Fibroblast of the aortic adventitia (primary cell): ENCODE results near the gene KDM4B. TPM values are rescaled to one million over a fixed set of nuclear protein-coding genes. Genes with fewer than 3 reads are reported as not detected.

ENCODE experiments used
- DNase-seq: peaks from one replicate; pipeline ENCODE4 v3.0.0-alpha.2; 2010; ENCODE audit warnings: low read depth
- H3K4me3 ChIP-seq: 2 replicates; pipeline ENCODE4 v1.5.1; 2011; ENCODE audit warnings: low read depth, mild to moderate bottlenecking, control low read depth, low read length, moderate library complexity
- CTCF ChIP-seq: IDR thresholded peaks from 2 replicates; pipeline ENCODE4 v1.5.1; 2011; ENCODE audit warnings: mild to moderate bottlenecking, low read length, control low read depth, inconsistent platforms; ENCODE audit not compliant: insufficient read depth
- total RNA-seq: library from RNA; depleted of rRNA; stranded (reverse); fragments of >200 nt; gene quantifications from 2 replicates; pipeline ENCODE4 v1.2.3, GENCODE V29; 2012; ENCODE audit warnings: low replicate concordance

The KDM4B gene
- total RNA-seq, 1 donor = 13.5 TPM

- H3K4me3 ChIP-seq = no peak overlapping the region
These were observed 156.5 kb downstream of the KDM4B start for GRCh38 chr19:5125376-5125775.

GRCh38 chr19:5125797-5126497, 157.0 kb downstream of the KDM4B start:
- DNase-seq = no peak
- H3K4me3 ChIP-seq = no peak overlapping the region
- no peak for TF ChIP-seq CTCF

More at GRCh38 chr19:5125376-5125775, 156.5 kb downstream of the KDM4B start:
- DNase-seq = no peak
- no peak for TF ChIP-seq CTCF

- DNase-seq = no peak
- no peak overlapping the region for H3K4me3 ChIP-seq
- TF ChIP-seq CTCF = no peak
These were observed 157.7 kb downstream of the KDM4B start for GRCh38 chr19:5126498-5127223.

- H3K4me3 ChIP-seq = no peak overlapping the region
- no peak for DNase-seq
- TF ChIP-seq CTCF = no peak
These were observed 158.8 kb downstream of the KDM4B start for GRCh38 chr19:5127717-5128116.

GRCh38 chr19:5128251-5128935, 159.5 kb downstream of the KDM4B start:
- no peak overlapping the region for H3K4me3 ChIP-seq
- TF ChIP-seq CTCF = no peak
- DNase-seq = peak; percentile 70

GRCh38 chr19:5128936-5129389, 160.1 kb downstream of the KDM4B start:
- peak; percentile 28 for DNase-seq
- H3K4me3 ChIP-seq = no peak overlapping the region
- no peak for TF ChIP-seq CTCF
